MM.1S (cell line): ENCODE results near the gene ATP1A4.

Experiments
- DNase-seq: peaks from one replicate; pipeline ENCODE4 v3.0.0-alpha.2; 2015
- H2AFZ ChIP-seq: fragments of 300-600 bp; sonication (generic); 2 replicates; pipeline ENCODE4 v1.6.0; 2016; ENCODE audit warnings: antibody characterized with exemption, low read length
- H3F3A ChIP-seq: fragments of 300-600 bp; sonication (generic); 2 replicates; pipeline ENCODE4 v1.6.1; 2016; ENCODE audit warnings: mild to moderate bottlenecking, antibody characterized with exemption, low read length, moderate library complexity, mixed read lengths; ENCODE audit not compliant: insufficient read depth
- H3K27ac ChIP-seq: fragments of 300-600 bp; sonication (generic); 2 replicates; pipeline ENCODE4 v1.5.1; 2016; ENCODE audit warnings: mild to moderate bottlenecking, low read length
- H3K27me3 ChIP-seq: fragments of 300-600 bp; sonication (generic); replicated peaks from 2 replicates; pipeline ENCODE4 v1.6.0; 2016; ENCODE audit warnings: low read length; ENCODE audit not compliant: insufficient read depth
- H3K36me3 ChIP-seq: fragments of 300-600 bp; sonication (generic); replicated peaks from 2 replicates; pipeline ENCODE4 v1.6.1; 2016; ENCODE audit warnings: mild to moderate bottlenecking, low read length, mixed read lengths; ENCODE audit not compliant: insufficient read depth
- H3K4me1 ChIP-seq: fragments of 300-600 bp; sonication (generic); 2 replicates; pipeline ENCODE4 v1.6.1; 2016; ENCODE audit warnings: low read length, mixed read lengths
- H3K4me2 ChIP-seq: fragments of 300-600 bp; sonication (generic); 2 replicates; pipeline ENCODE4 v1.6.0; 2016; ENCODE audit warnings: low read depth, low read length
- H3K4me3 ChIP-seq: fragments of 300-600 bp; sonication (generic); 2 replicates; pipeline ENCODE4 v1.5.1; 2016; ENCODE audit warnings: low read length, mixed read lengths
- H3K79me2 ChIP-seq: fragments of 300-600 bp; sonication (generic); 2 replicates; pipeline ENCODE4 v1.6.1; 2016; ENCODE audit warnings: mixed run types, low read length, mixed read lengths
- H3K9ac ChIP-seq: fragments of 300-600 bp; sonication (generic); 2 replicates; pipeline ENCODE4 v1.6.1; 2016; ENCODE audit warnings: low read length, mixed read lengths
- H3K9me2 ChIP-seq: fragments of 300-600 bp; sonication (generic); replicated peaks from 2 replicates; pipeline ENCODE4 v1.6.1; 2016; ENCODE audit warnings: mild to moderate bottlenecking, low read length, mixed read lengths; ENCODE audit not compliant: insufficient read depth
- H3K9me3 ChIP-seq: fragments of 300-600 bp; sonication (generic); replicated peaks from 2 replicates; pipeline ENCODE4 v1.6.1; 2016; ENCODE audit warnings: mild to moderate bottlenecking, low read length, mixed read lengths; ENCODE audit not compliant: insufficient read depth
- H4K20me1 ChIP-seq: fragments of 300-600 bp; sonication (generic); 2 replicates; pipeline ENCODE4 v1.6.1; 2016; ENCODE audit warnings: mild to moderate bottlenecking, low read length, moderate library complexity, mixed read lengths; ENCODE audit not compliant: insufficient read depth
- CTCF ChIP-seq: fragments of 300-600 bp; sonication (generic); IDR thresholded peaks from 2 replicates; pipeline ENCODE4 v1.5.1; 2016; ENCODE audit warnings: antibody characterized with exemption, low read length, mixed read lengths
- EZH2 ChIP-seq: fragments of 300-600 bp; sonication (generic); optimal IDR thresholded peaks from 2 replicates; pipeline ENCODE3; 2017; ENCODE audit warnings: low read depth, mild to moderate bottlenecking, antibody characterized with exemption, low read length, mixed read lengths
- EZH2phosphoT487 ChIP-seq: fragments of 300-600 bp; sonication (generic); IDR thresholded peaks from 2 replicates; pipeline ENCODE4 v1.6.1; 2018; ENCODE audit warnings: antibody characterized with exemption, low read length

ATP1A4 gene

GRCh38 chr1:160168016-160168415 lies 16.6 kb downstream of the ATP1A4 start:
- DNase-seq = no peak
- no peak for TF ChIP-seq EZH2phosphoT487
- TF ChIP-seq EZH2 = no peak
- 0 out of 2 replicates have a peak, but pooled peaks have one; percentile 1 for TF ChIP-seq CTCF
- no peaks in the 10 kb centered on the region for H3K9me3 ChIP-seq
- no peaks in the 10 kb centered on the region for H3F3A ChIP-seq
- no peak overlapping the region for H3K27ac ChIP-seq
- no peaks in the 10 kb centered on the region for H3K4me1 ChIP-seq
- H3K9me2 ChIP-seq = no peaks in the 10 kb centered on the region
- no peak overlapping the region for H3K4me2 ChIP-seq
- peaks cover 8% of the 10 kb centered on the region; the same call in 1 of the 2 replicates for H3K27me3 ChIP-seq
- H2AFZ ChIP-seq = no peak overlapping the region
- no peaks in the 10 kb centered on the region for H3K79me2 ChIP-seq
- no peak overlapping the region for H3K9ac ChIP-seq
- no peaks in the 10 kb centered on the region for H3K36me3 ChIP-seq
- H4K20me1 ChIP-seq = no peaks in the 10 kb centered on the region
- H3K4me3 ChIP-seq = no peak overlapping the region

GRCh38 chr1:160168609-160169369 lies 17.4 kb downstream of the ATP1A4 start:
- Histone ChIP-seq H3K4me2 (no peak overlapping the region), H3K4me1 (no peaks in the 10 kb centered on the region), H4K20me1 (no peaks in the 10 kb centered on the region), H3K79me2 (no peaks in the 10 kb centered on the region), H3K9me2 (no peaks in the 10 kb centered on the region), H3K9me3 (no peaks in the 10 kb centered on the region), H3K27ac (no peak overlapping the region), H3K36me3 (no peaks in the 10 kb centered on the region), H3K4me3 (no peak overlapping the region), H3K9ac (no peak overlapping the region), H3K27me3 (peaks cover 8% of the 10 kb centered on the region; the same call in 1 of the 2 replicates), H3F3A (no peaks in the 10 kb centered on the region), H2AFZ (no peak overlapping the region)
- no peak for DNase-seq
- no peak for TF ChIP-seq EZH2
- no peak for TF ChIP-seq CTCF
- TF ChIP-seq EZH2phosphoT487 = no peak

GRCh38 chr1:160169553-160170399 lies 18.4 kb downstream of the ATP1A4 start:
- no peaks in the 10 kb centered on the region for H3F3A ChIP-seq
- H2AFZ ChIP-seq = no peak overlapping the region
- H3K4me3 ChIP-seq = no peak overlapping the region
- DNase-seq = no peak
- peaks cover 8% of the 10 kb centered on the region; the same call in 1 of the 2 replicates for H3K27me3 ChIP-seq
- H3K9me3 ChIP-seq = no peaks in the 10 kb centered on the region
- H3K27ac ChIP-seq = no peak overlapping the region
- no peaks in the 10 kb centered on the region for H3K36me3 ChIP-seq
- H3K79me2 ChIP-seq = no peaks in the 10 kb centered on the region
- H3K9ac ChIP-seq = no peak overlapping the region
- no peak overlapping the region for H3K4me2 ChIP-seq
- TF ChIP-seq EZH2 (no peak), EZH2phosphoT487 (no peak), CTCF (no peak)
- no peaks in the 10 kb centered on the region for H3K4me1 ChIP-seq
- no peaks in the 10 kb centered on the region for H3K9me2 ChIP-seq
- H4K20me1 ChIP-seq = no peaks in the 10 kb centered on the region
